Activated CD4-positive, alpha-beta T cell treated with anti-CD3 and anti-CD28 coated beads, Interleukin-2, amount 50 U/mL, for 16 hours (primary cell): ENCODE data around the gene TMEM108.

Experiments
- DNase-seq: peaks from one replicate; pipeline ENCODE4 v3.0.0-alpha.2; 2020

TMEM108 gene

GRCh38 chr3:133283958-133284807, 246.0 kb downstream of the TMEM108 start:
- no peak for DNase-seq

- DNase-seq, result no peak
Observed at GRCh38 chr3:133289322-133289721, 251.1 kb downstream of the TMEM108 start.

DNA sequence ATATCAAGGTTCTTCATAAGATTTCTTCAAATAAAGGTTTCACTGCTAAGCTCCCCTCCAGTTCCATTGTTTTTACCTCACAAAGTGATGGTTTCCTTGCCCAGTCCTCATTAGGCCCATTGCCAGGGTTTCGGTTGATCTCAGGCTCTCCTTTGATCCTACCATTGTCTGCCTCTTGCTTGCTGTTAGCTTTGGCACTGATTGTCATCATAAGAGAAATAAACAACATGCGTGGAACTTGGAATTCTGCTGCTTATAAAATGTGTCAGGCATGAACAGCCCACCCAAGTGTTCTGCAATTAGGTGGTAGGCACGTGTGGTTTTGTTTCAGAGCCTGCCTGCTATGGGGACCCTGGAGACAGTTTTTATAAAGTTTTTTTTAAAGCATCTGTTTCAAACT, 254.1 kb downstream of the TMEM108 start:
- no peak for DNase-seq

DNA sequence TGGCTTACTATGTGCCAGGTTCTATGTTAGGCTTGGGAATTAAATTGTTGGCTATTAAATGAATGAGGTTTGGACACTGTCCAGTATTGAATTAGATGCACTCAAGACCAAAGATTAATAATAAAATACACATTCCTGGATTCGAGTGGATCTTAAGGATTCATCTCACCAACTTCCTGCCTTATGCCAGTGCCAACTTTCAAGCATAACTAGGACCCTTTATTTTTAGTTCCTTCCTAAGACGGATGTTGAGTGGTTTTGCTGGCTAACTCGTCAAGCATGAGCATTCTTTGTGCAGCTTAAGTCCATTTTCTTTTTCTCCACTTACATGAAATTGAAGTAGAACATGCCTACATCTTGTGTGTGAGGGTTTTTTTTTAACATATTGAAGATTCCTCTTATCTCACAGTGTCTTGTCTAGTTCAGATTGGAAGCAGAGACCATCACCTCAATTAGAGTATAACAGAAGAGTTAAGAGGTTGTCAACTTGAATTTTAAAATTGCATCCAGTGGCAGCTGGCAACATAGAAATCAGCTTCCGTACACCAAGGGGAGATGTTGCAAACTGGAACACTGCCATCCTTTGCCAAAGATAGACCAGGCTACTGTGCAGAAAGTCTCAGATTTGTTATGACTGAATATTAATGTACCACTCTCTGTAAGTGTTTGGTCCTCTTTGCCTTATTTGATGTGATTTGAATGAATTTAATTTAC, 255.4 kb downstream of the TMEM108 start:
- DNase-seq, result no peak

GRCh38 chr3:133294253-133294652, 256.1 kb downstream of the TMEM108 start:
- DNase-seq, result no peak

- DNase-seq, result peak; percentile 61
Observed at GRCh38 chr3:133295199-133295901, 257.2 kb downstream of the TMEM108 start.

DNA sequence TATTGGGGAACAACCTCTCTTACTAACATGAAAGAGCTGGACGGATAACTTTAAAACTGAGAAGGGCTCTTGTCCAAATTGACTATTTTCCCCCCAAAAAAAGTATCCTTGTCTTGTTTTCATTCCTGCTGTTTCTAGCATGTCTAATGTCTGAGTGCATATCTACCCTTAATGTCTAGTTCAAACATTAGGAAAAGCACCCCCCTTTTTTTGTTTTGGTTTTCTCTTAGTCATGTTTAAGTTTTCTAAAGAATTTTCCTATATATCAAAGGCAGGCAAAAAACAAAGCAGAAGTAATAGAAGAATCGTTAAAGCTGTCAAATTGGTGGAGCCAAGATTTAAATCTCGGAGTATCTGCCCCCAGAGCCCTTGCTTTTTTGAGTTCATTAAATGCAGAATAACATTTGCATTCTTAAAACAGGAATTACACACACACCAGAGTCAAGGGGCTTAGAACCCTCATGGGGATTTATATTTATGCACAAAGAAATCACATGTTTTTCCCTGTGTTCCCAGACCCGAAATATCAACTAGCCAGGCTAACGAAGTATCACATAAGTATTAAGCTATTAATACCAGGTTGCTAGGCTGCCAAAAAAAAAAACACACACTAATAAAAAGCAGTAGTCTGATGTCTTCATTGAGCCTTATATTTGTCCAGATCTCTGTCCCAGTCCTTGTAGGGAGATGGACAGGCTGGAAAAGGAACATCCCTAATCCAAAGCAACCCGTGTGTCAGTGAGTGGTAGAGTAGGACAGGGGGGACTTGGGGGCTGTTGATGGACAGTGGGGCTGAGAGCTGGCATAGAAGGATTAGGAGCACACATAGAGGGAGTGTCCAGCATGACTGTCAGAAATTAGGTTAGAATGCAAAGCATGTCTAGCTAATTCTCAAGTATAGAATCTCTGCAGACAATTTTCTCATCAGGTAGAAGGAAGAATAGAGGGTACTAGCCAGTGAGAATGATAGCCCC, 258.0 kb downstream of the TMEM108 start:
- DNase-seq, result no peak

DNA sequence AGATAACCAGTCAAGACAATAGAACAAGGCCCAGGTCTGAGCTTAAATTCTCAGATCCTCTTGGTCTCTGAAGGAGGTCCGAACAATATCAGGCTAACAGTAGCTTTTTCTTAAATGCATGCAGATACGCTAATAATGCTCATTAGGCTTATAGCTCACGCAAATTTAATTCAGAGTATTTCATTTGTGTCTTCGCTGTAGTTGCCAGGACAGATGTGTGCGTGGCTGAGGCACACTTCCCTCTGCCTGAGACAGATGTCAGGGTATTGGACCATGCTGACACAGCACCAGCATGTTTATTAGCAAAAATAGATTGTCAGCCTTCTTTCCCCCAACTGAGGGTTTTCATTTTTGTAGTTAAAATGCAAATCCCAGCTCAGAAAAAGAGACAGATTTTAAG, 258.8 kb downstream of the TMEM108 start:
- no peak for DNase-seq

DNA sequence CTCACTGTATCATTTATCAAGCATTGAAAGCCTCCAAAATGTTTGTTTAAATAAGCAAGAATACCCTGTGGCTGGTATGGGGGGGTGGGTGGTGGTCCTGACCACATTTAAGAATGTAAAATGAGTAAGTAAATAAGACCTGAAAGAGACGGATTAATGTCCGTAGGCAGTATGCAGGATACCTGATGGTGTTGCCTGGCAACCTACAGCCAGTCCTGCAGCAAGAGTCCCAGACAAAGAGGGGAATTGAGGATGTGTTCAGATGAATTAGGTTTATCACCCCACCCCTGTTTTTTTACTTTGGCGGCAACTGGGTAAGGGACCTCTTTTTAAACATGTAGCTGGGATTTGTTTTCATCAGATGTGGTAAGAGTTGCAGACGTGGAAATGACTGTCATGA, 261.9 kb downstream of the TMEM108 start:
- DNase-seq, result no peak

GRCh38 chr3:133301194-133301593, 263.0 kb downstream of the TMEM108 start:
- DNase-seq, result no peak

DNA sequence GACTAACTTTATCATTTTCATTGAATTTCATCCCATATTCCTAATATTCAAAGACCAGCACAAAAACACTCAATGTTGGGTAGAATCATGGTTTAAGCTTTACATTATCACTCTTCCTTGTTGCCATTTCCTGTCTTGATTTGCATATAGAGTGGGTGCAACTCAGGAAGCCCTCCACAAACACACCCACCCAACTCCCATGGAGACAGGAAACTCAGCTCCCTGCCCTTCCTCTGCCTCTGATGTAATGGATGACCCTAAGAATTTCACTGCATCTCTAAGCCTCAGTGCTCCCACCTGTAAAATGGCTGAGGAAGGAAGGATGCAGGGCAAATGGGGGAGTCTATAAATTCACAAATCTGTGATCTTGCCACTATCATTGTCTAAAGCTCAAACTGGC, 263.5 kb downstream of the TMEM108 start:
- DNase-seq, result no peak

GRCh38 chr3:133303430-133303829, 265.2 kb downstream of the TMEM108 start:
- DNase-seq, result no peak

DNA sequence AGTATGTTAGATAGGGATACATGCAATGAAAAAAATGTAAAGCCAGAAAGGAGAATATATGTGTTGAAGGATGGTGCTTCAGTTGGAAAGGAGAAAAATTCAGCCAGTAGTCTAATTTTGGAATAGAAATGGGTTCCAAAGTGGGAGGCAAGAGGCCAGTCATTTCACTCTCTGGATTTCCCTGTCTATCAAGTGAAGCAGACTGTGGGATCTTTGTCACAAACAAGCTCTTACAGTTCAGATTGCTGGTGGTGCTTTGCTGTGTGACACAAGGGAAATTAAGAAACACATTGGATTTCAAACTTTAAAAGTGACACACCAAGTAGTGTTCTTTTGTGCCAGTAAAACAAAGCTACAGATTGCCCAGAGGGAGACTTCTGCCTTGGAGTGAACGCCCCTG, 279.7 kb downstream of the TMEM108 start:
- DNase-seq, result no peak

DNA sequence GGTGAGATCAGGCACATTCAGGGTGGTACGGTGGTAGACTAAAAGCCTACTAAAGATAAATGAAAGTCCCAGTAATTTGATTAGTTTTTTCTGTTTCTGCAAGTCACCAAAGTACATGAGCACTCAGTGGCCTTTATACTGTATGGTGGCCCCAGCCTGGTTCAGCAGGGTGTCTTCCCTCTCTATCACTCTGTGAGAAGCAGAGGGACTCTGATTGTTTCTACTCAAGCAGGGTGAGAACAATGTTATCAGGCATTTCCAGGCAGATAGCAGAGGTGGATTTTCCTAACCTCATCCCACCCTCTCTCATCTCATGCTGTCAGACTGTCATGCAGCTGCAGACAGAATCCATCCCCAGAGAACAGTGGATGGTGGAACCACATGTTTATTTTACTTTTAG, 290.2 kb downstream of the TMEM108 start:
- no peak for DNase-seq

DNA sequence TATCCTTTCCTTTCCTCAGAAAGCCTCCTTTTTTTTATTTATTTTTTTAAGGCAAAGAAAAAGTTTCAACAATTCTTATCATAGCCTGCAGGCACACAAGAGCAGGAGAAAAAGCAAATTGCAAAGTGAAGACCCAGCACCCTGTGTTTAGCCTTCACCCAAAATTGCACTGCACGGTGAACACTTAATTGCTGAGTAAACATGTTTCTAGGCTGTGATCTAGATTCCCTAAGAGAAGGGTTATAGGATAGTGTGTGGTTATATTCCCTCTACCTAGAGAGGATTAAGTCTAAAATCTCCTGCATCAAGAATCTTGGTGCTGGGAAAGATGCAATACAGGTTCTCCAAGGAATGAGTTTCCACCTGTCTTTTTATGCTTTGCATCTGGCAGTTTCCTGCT, 291.4 kb downstream of the TMEM108 start:
- DNase-seq, result no peak

- no peak for DNase-seq
Observed at GRCh38 chr3:133330065-133330464, 291.9 kb downstream of the TMEM108 start.

GRCh38 chr3:133330522-133330921, 292.3 kb downstream of the TMEM108 start:
- DNase-seq, result no peak

- DNase-seq, result no peak
Observed at GRCh38 chr3:133354721-133355120, 316.5 kb downstream of the TMEM108 start.

DNA sequence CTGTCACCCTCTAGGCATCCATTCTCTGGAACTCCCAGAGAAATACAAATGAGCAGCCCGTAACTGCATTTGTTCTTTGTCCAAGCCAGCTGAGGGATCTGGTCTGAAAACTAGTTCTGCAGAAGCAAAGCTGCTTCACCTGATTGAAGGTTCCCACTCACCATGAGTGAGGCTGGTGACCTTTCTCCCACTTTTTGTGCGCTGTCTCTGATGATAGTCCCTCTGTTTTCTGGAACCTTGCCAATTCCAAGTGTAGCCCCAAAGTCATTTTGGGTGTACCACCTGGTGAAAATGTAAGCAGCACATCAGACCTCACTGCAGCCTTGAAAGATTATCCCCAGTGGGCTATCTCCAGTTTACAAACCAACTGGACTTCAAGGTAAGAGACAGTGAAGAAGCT, 322.3 kb downstream of the TMEM108 start:
- DNase-seq, result no peak

- no peak for DNase-seq
Observed at GRCh38 chr3:133361011-133361410, 322.8 kb downstream of the TMEM108 start.

DNA sequence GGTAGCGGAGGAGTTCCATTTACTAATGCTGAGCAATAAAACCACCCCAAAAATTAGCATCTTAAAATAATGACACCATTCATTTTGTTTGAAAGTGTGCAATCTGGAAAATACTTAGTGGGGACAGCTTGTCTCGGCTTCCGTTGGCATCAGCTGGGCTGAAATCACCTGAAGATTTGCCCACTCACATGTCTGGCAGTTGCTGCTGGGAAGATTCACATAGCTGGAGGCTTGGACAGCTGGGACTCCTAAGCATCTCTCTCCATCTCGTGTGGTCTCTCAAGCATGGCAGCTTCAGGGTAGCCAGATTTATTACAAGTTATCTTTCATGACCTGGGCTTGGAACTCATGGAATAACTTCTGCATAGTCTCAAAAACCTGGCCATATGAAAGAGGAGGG, 323.2 kb downstream of the TMEM108 start:
- no peak for DNase-seq

- no peak for DNase-seq
Observed at GRCh38 chr3:133362539-133362938, 324.3 kb downstream of the TMEM108 start.

DNA sequence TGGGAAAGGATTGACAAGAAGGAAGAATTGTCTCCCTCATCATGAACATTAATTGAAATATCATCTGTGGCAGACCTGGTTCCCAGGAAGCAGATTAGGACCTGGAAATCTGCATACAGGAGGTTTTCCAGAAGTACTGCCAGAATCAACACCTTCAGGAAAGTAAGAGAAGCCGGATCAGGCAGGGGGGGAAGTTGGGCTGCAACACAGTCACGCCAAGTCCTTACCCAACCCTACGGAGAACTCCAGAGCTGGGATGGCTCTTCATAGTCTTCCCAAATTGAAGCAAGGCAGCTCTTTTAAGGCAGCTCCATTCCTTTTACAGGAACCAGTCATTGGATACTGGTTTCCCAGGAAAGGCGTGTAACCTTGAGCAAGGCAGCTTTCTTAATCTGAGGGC, 326.5 kb downstream of the TMEM108 start:
- no peak for DNase-seq
